IMR-90 (cell line): ENCODE results near the gene TLK2.

Experiments used
- CEBPB ChIP-seq: IDR thresholded peaks from 2 replicates; pipeline ENCODE4 v1.6.1; 2012; ENCODE audit warnings: low read depth, low read length, improper control_type of control experiment
- CTCF ChIP-seq: conservative IDR thresholded peaks from 2 replicates; pipeline ENCODE4 v1.5.1; 2012; ENCODE audit warnings: mild to moderate bottlenecking, low read depth, low read length, improper control_type of control experiment

- no peak for TF ChIP-seq CTCF
- no peak for TF ChIP-seq CEBPB
These were observed 169.8 kb downstream of the TLK2 start for GRCh38 chr17:62648251-62648955.
